GM12875 (cell line): ENCODE data around the gene BCDIN3D.

ENCODE experiments used
- H3K4me3 ChIP-seq: one replicate; pipeline ENCODE4 v1.5.1; 2011; ENCODE audit warnings: low read depth, low read length, control low read depth
- CTCF ChIP-seq: IDR thresholded peaks from 2 replicates; pipeline ENCODE4 v1.5.1; 2011; ENCODE audit warnings: low read depth, mild to moderate bottlenecking, control low read depth, inconsistent platforms, low read length, moderate library complexity, borderline replicate concordance; ENCODE audit not compliant: insufficient read depth

BCDIN3D gene

GRCh38 chr12:49824416-49824815, 18.5 kb downstream of the BCDIN3D start:
- no peak overlapping the region for H3K4me3 ChIP-seq
- TF ChIP-seq CTCF: no peak

- TF ChIP-seq CTCF: no peak
- no peak overlapping the region for H3K4me3 ChIP-seq
These were observed 19.0 kb downstream of the BCDIN3D start for GRCh38 chr12:49823951-49824350.

- H3K4me3 ChIP-seq: no peak overlapping the region
These were observed 19.6 kb downstream of the BCDIN3D start for GRCh38 chr12:49823350-49823749.

GRCh38 chr12:49821373-49822287, 21.3 kb downstream of the BCDIN3D start:
- no peak overlapping the region for H3K4me3 ChIP-seq
- TF ChIP-seq CTCF: no peak

More at GRCh38 chr12:49823350-49823749, 19.6 kb downstream of the BCDIN3D start:
- no peak for TF ChIP-seq CTCF

GRCh38 chr12:49819786-49820185, 23.1 kb downstream of the BCDIN3D start:
- no peak overlapping the region for H3K4me3 ChIP-seq
- no peak for TF ChIP-seq CTCF

- TF ChIP-seq CTCF: no peak
- H3K4me3 ChIP-seq: no peak overlapping the region
These were observed 24.5 kb downstream of the BCDIN3D start for GRCh38 chr12:49818241-49818895.
